Mucosa of descending colon (tissue), 3 donors: Measurements from ENCODE around the gene PXDN. TPM values are rescaled to one million over a fixed set of nuclear protein-coding genes. Genes with fewer than 3 reads are reported as not detected.

Experiments
- ATAC-seq: fragments of 200-7000 bp; cut with Tn5 transposase; one replicate; pipeline ENCODE4 v1.9.1; 2020; ENCODE audit warnings: mild to moderate bottlenecking, moderate library complexity
- DNase-seq, 3 donors: peaks; one replicate each; pipeline ENCODE4 v3.0.0-alpha.2; 2020
- H3K36me3 ChIP-seq: fragments of 200-600 bp; one replicate; pipeline ENCODE4 v1.8.0; 2021; ENCODE audit warnings: low read depth, mild to moderate bottlenecking
- H3K4me1 ChIP-seq: fragments of 200-600 bp; one replicate; pipeline ENCODE4 v1.8.0; 2021; ENCODE audit warnings: low read depth, mild to moderate bottlenecking
- H3K4me3 ChIP-seq: fragments of 200-600 bp; one replicate; pipeline ENCODE4 v1.8.0; 2021; ENCODE audit warnings: mild to moderate bottlenecking
- H3K9me3 ChIP-seq: fragments of 200-600 bp; one replicate; pipeline ENCODE4 v1.8.0; 2021; ENCODE audit warnings: mild to moderate bottlenecking
- CTCF ChIP-seq: fragments of 200-600 bp; IDR thresholded peaks from one replicate; pipeline ENCODE4 v1.8.0; 2022; ENCODE audit warnings: antibody characterized with exemption, mild to moderate bottlenecking
- intact Hi-C, 2 donors: fragments of 100-400 bp; cut with DNase I in 1 of 2; cut with micrococcal nuclease in 1 of 2; formaldehyde crosslinking; loops; one replicate each; pipeline versions ENCODE4 v1.11.0 to v1.11.1; 2022; cut with DNase I, micrococcal nuclease
- total RNA-seq, 3 donors: library from RNA; stranded (reverse); fragmentation: NEBNext Ultra II Directional in 2 of 3; extraction: Animal tissue kit (Norgen Biotek cat#: 25700) in 2 of 3; gene quantifications; one replicate each; pipeline versions ENCODE4 v1.2.1 to v1.2.4, GENCODE V29; 2021 to 2023
- donor health status: DM: no; HTN: no; CAD: no; lungs with moderate emphysema.
- donor health status: DM: no; HTN: no; CAD: no.
- donor health status: DM: no; HTN: yes; CAD: no.

PXDN gene
- total RNA-seq, 3 donors from 2014 or later, result 9.3 to 52.4 (median 11.9) TPM

GRCh38 chr2:1594123-1594372, 150.3 kb downstream of the PXDN start:
- no peak for ATAC-seq
- no peaks in the 10 kb centered on the region for H3K9me3 ChIP-seq
- intact Hi-C loops, result loop anchor here (5.0 to 10.0 kb wide), 2 partner anchors 151 to 163 kb away; partner anchors contain the start of gene PXDN (in 1 of the 2)
- H3K4me1 ChIP-seq, result peaks cover 6% of the 10 kb centered on the region
- no peak for TF ChIP-seq CTCF
- H3K4me3 ChIP-seq, result no peak overlapping the region
- DNase-seq, result no peak
- no peaks in the 10 kb centered on the region for H3K36me3 ChIP-seq

GRCh38 chr2:1593371-1594122, 150.8 kb downstream of the PXDN start:
- intact Hi-C loops, result loop anchor here (5.0 to 10.0 kb wide), 2 partner anchors 151 to 164 kb away; partner anchors contain the start of gene PXDN (in 1 of the 2)

GRCh38 chr2:1591978-1592907, 152.1 kb downstream of the PXDN start:
- peak; percentile 41 for TF ChIP-seq CTCF
- Histone ChIP-seq H3K4me1 (peaks cover 6% of the 10 kb centered on the region), H3K4me3 (no peak overlapping the region), H3K9me3 (no peaks in the 10 kb centered on the region), H3K36me3 (no peaks in the 10 kb centered on the region)
- peak; percentile 88 for ATAC-seq
- intact Hi-C loops, result loop anchor here (5.0 to 10.0 kb wide), 2 partner anchors 153 to 165 kb away; partner anchors contain the start of gene PXDN (in 1 of the 2)
- DNase-seq, result peak; percentile 74 to 88 (median 83)

More at GRCh38 chr2:1593371-1594122, 150.8 kb downstream of the PXDN start:
- Histone ChIP-seq H3K9me3 (no peaks in the 10 kb centered on the region), H3K4me3 (no peak overlapping the region), H3K4me1 (peaks cover 6% of the 10 kb centered on the region), H3K36me3 (no peaks in the 10 kb centered on the region)
- TF ChIP-seq CTCF, result no peak
- DNase-seq (no peak), ATAC-seq (peak; percentile 31)

GRCh38 chr2:1591461-1591770, 152.9 kb downstream of the PXDN start:
- intact Hi-C loops, result loop anchor here (5.0 to 10.0 kb wide), 2 partner anchors 153 to 166 kb away; partner anchors contain the start of gene PXDN (in 1 of the 2)
- ATAC-seq (no peak), DNase-seq (no peak)
- H3K36me3 ChIP-seq, result no peaks in the 10 kb centered on the region
- no peaks in the 10 kb centered on the region for H3K9me3 ChIP-seq
- TF ChIP-seq CTCF, result no peak
- H3K4me1 ChIP-seq, result peaks cover 6% of the 10 kb centered on the region
- no peak overlapping the region for H3K4me3 ChIP-seq

GRCh38 chr2:1590596-1591460, 153.5 kb downstream of the PXDN start:
- Histone ChIP-seq H3K4me1 (peaks cover 6% of the 10 kb centered on the region), H3K4me3 (no peak overlapping the region), H3K9me3 (no peaks in the 10 kb centered on the region), H3K36me3 (no peaks in the 10 kb centered on the region)
- no peak for ATAC-seq
- no peak for TF ChIP-seq CTCF
- no peak for DNase-seq
- intact Hi-C loops, result loop anchor here (5.0 to 10.0 kb wide), 2 partner anchors 154 to 166 kb away; partner anchors contain the start of gene PXDN (in 1 of the 2)
